Measurements from ENCODE around the gene RTN4RL1. TPM values are rescaled to one million over a fixed set of nuclear protein-coding genes. Genes with fewer than 3 reads are reported as not detected.

The RTN4RL1 gene
- total and polyA plus RNA-seq, 11 donors = 1.7 to 4.9 (median 2.7) TPM

- WGBS, 4 donors = 17 to 37% (median 18%) methylated on average over 17 to 55 of the region's 55 CpGs
- peak overlapping the region in 6 of 12 donors; percentile 9 to 38 (median 18) for H3K4me3 ChIP-seq
- H3K36me3 ChIP-seq = no peaks in the 10 kb centered on the region
- DNase-seq (peak in 1 of 5 donors; percentile 62), ATAC-seq (peak in 2 of 4 donors; percentile 43 to 60)
- H3K4me1 ChIP-seq = peaks cover 0 to 16% (median 0%) of the 10 kb centered on the region in 12 donors
- H3K9me3 ChIP-seq = no peaks in the 10 kb centered on the region
- TF ChIP-seq CTCF (IDR thresholded peaks at IDR 0.05) (no peak), POLR2A (IDR thresholded peaks at IDR 0.05) (no peak)
- H3K27ac ChIP-seq = no peak overlapping the region
- intact Hi-C loops (cut with DNase I) = no loop called here
- H3K27me3 ChIP-seq = peaks cover 0 to 26% (median 7%) of the 10 kb centered on the region in 9 donors
Measured at GRCh38 chr17:1977583-1978395, 47.3 kb downstream of the RTN4RL1 start.

- no peaks in the 10 kb centered on the region for H3K36me3 ChIP-seq
- intact Hi-C loops (cut with DNase I) = no loop called here
- peaks cover 0 to 26% (median 7%) of the 10 kb centered on the region in 9 donors for H3K27me3 ChIP-seq
- H3K4me3 ChIP-seq = no peak overlapping the region
- DNase-seq (no peak), ATAC-seq (no peak)
- WGBS, 4 donors = 80 to 88% (median 84%) methylated on average over 5 of the region's 5 CpGs
- no peak for TF ChIP-seq POLR2A (IDR thresholded peaks at IDR 0.05)
- TF ChIP-seq CTCF (IDR thresholded peaks at IDR 0.05) = no peak
- H3K4me1 ChIP-seq = peaks cover 0 to 16% (median 5%) of the 10 kb centered on the region in 12 donors
- H3K9me3 ChIP-seq = no peaks in the 10 kb centered on the region
- no peak overlapping the region for H3K27ac ChIP-seq
Measured at GRCh38 chr17:1976683-1977064, 48.5 kb downstream of the RTN4RL1 start.

GRCh38 chr17:1976000-1976682, 49.0 kb downstream of the RTN4RL1 start:
- no peak for ATAC-seq
- Histone ChIP-seq H3K27ac (no peak overlapping the region), H3K4me1 (peaks cover 0 to 16% (median 5%) of the 10 kb centered on the region in 12 donors), H3K4me3 (no peak overlapping the region), H3K9me3 (no peaks in the 10 kb centered on the region), H3K36me3 (no peaks in the 10 kb centered on the region), H3K27me3 (peaks cover 0 to 26% (median 7%) of the 10 kb centered on the region in 9 donors)
- TF ChIP-seq CTCF (IDR thresholded peaks at IDR 0.05) (no peak), POLR2A (IDR thresholded peaks at IDR 0.05) (no peak)
- 78 to 91% (median 80%) methylated on average over 4 of the region's 4 CpGs for WGBS, 4 donors
- intact Hi-C loops (cut with DNase I) = no loop called here
- DNase-seq = no peak

- Histone ChIP-seq H3K27me3 (peaks cover 0 to 26% (median 7%) of the 10 kb centered on the region in 9 donors), H3K9me3 (no peaks in the 10 kb centered on the region), H3K27ac (no peak overlapping the region), H3K4me1 (peaks cover 0 to 20% (median 5%) of the 10 kb centered on the region in 12 donors), H3K36me3 (no peaks in the 10 kb centered on the region), H3K4me3 (no peak overlapping the region)
- WGBS, 4 donors = 88 to 93% (median 90%) methylated on average over 10 of the region's 10 CpGs
- no peak for TF ChIP-seq CTCF (IDR thresholded peaks at IDR 0.05)
- TF ChIP-seq POLR2A (IDR thresholded peaks at IDR 0.05) = no peak
- intact Hi-C loops (cut with DNase I) = no loop called here
- ATAC-seq = no peak
- no peak for DNase-seq
Measured at GRCh38 chr17:1975573-1975972, 49.6 kb downstream of the RTN4RL1 start.

Data from heart left ventricle (tissue), 16 donors.